Activated naive CD8-positive, alpha-beta T cell treated with anti-CD3 and anti-CD28 coated beads for 36 hours (primary cell): Measurements from ENCODE around the gene TBRG4. TPM values are rescaled to one million over a fixed set of nuclear protein-coding genes. Genes with fewer than 3 reads are reported as not detected.

Experiments used
- DNase-seq: peaks from one replicate; pipeline ENCODE4 v3.0.0; 2021
- H3K27ac Mint-ChIP-seq: one replicate; pipeline ENCODE4 v1.8.0; 2022; ENCODE audit warnings: mild to moderate bottlenecking, moderate library complexity, mixed read lengths
- H3K27me3 Mint-ChIP-seq: one replicate; pipeline ENCODE4 v1.8.0; 2022; ENCODE audit warnings: mild to moderate bottlenecking, mixed read lengths
- H3K36me3 Mint-ChIP-seq: one replicate; pipeline ENCODE4 v1.8.0; 2021; ENCODE audit warnings: mild to moderate bottlenecking, mixed read lengths
- H3K4me1 Mint-ChIP-seq: one replicate; pipeline ENCODE4 v1.8.0; 2021; ENCODE audit warnings: mixed read lengths
- H3K4me3 Mint-ChIP-seq: one replicate; pipeline ENCODE4 v1.8.0; 2022; ENCODE audit warnings: mild to moderate bottlenecking, moderate library complexity, mixed read lengths
- H3K9me3 Mint-ChIP-seq: one replicate; pipeline ENCODE4 v1.8.0; 2022; ENCODE audit warnings: mixed read lengths
- total RNA-seq, 2 experiments: library from RNA; stranded (reverse); gene quantifications; one replicate each; pipeline ENCODE4 v1.2.3, GENCODE V29; 2021

Gene TBRG4
- total RNA-seq, 2 experiments from 2014 or later: 205 to 207 TPM

- H3K36me3 Mint-ChIP-seq: peaks cover 9% of the 10 kb centered on the region
- no peak overlapping the region for H3K27ac Mint-ChIP-seq
- no peaks in the 10 kb centered on the region for H3K9me3 Mint-ChIP-seq
- H3K4me1 Mint-ChIP-seq: no peaks in the 10 kb centered on the region
- no peak overlapping the region for H3K4me3 Mint-ChIP-seq
- DNase-seq: no peak
- H3K27me3 Mint-ChIP-seq: no peaks in the 10 kb centered on the region
Measured at GRCh38 chr7:45098983-45099839, 12.3 kb downstream of the TBRG4 start.

GRCh38 chr7:45092931-45093235 lies 18.6 kb downstream of the TBRG4 start:
- Mint-ChIP-seq H3K36me3 (no peaks in the 10 kb centered on the region), H3K4me1 (peaks cover 6% of the 10 kb centered on the region), H3K27me3 (peaks cover 3% of the 10 kb centered on the region), H3K27ac (no peak overlapping the region), H3K9me3 (no peaks in the 10 kb centered on the region), H3K4me3 (no peak overlapping the region)
- no peak for DNase-seq

- no peak overlapping the region for H3K4me3 Mint-ChIP-seq
- H3K9me3 Mint-ChIP-seq: no peaks in the 10 kb centered on the region
- DNase-seq: no peak
- peaks cover 3% of the 10 kb centered on the region for H3K27me3 Mint-ChIP-seq
- H3K27ac Mint-ChIP-seq: no peak overlapping the region
- H3K4me1 Mint-ChIP-seq: peaks cover 6% of the 10 kb centered on the region
- H3K36me3 Mint-ChIP-seq: no peaks in the 10 kb centered on the region
Measured at GRCh38 chr7:45092100-45092930, 19.2 kb downstream of the TBRG4 start.

- no peaks in the 10 kb centered on the region for H3K36me3 Mint-ChIP-seq
- peak overlapping the region; percentile 80 for H3K4me3 Mint-ChIP-seq
Measured at GRCh38 chr7:45089341-45089891, 22.1 kb downstream of the TBRG4 start.

GRCh38 chr7:45088821-45089340 lies 22.6 kb downstream of the TBRG4 start, which contains the start of gene NACAD:
Gene NACAD, minus strand, starts transcription at chr7:45088969. Its CDS starts 75 bp downstream, at chr7:45088894.
- no peaks in the 10 kb centered on the region for H3K9me3 Mint-ChIP-seq
- DNase-seq: peak; percentile 50
- H3K4me3 Mint-ChIP-seq: peak within 1 kb of the TSS; percentile 80
- peaks cover 3% of the 10 kb centered on the region for H3K27me3 Mint-ChIP-seq
- no peak within 1 kb of the TSS for H3K27ac Mint-ChIP-seq
- H3K36me3 Mint-ChIP-seq: no peaks in the 10 kb centered on the region
- H3K4me1 Mint-ChIP-seq: peaks cover 6% of the 10 kb centered on the region

More at GRCh38 chr7:45089341-45089891, 22.1 kb downstream of the TBRG4 start:
- Mint-ChIP-seq H3K4me1 (peaks cover 6% of the 10 kb centered on the region), H3K27me3 (peaks cover 3% of the 10 kb centered on the region), H3K27ac (no peak overlapping the region), H3K9me3 (no peaks in the 10 kb centered on the region)
- DNase-seq: peak; percentile 80

GRCh38 chr7:45088146-45088701 lies 23.3 kb downstream of the TBRG4 start:
- no peaks in the 10 kb centered on the region for H3K36me3 Mint-ChIP-seq
- H3K4me3 Mint-ChIP-seq: peak overlapping the region; percentile 50
- peaks cover 6% of the 10 kb centered on the region for H3K4me1 Mint-ChIP-seq
- peaks cover 3% of the 10 kb centered on the region for H3K27me3 Mint-ChIP-seq
- no peak for DNase-seq
- no peaks in the 10 kb centered on the region for H3K9me3 Mint-ChIP-seq
- no peak overlapping the region for H3K27ac Mint-ChIP-seq

GRCh38 chr7:45087301-45088145 lies 24.0 kb downstream of the TBRG4 start:
- no peak for DNase-seq
- Mint-ChIP-seq H3K4me1 (peaks cover 6% of the 10 kb centered on the region), H3K27ac (no peak overlapping the region), H3K27me3 (peaks cover 3% of the 10 kb centered on the region), H3K9me3 (no peaks in the 10 kb centered on the region), H3K36me3 (no peaks in the 10 kb centered on the region), H3K4me3 (peak overlapping the region; percentile 34)

- H3K4me1 Mint-ChIP-seq: peaks cover 6% of the 10 kb centered on the region
- no peak for DNase-seq
- peaks cover 3% of the 10 kb centered on the region for H3K27me3 Mint-ChIP-seq
- no peak overlapping the region for H3K4me3 Mint-ChIP-seq
- H3K27ac Mint-ChIP-seq: no peak overlapping the region
- no peaks in the 10 kb centered on the region for H3K9me3 Mint-ChIP-seq
- H3K36me3 Mint-ChIP-seq: no peaks in the 10 kb centered on the region
Measured at GRCh38 chr7:45086331-45087065, 25.0 kb downstream of the TBRG4 start.

GRCh38 chr7:45085619-45086200 lies 25.8 kb downstream of the TBRG4 start:
- Mint-ChIP-seq H3K36me3 (no peaks in the 10 kb centered on the region), H3K9me3 (no peaks in the 10 kb centered on the region), H3K4me1 (peaks cover 6% of the 10 kb centered on the region), H3K4me3 (no peak overlapping the region), H3K27me3 (peaks cover 3% of the 10 kb centered on the region), H3K27ac (no peak overlapping the region)
- DNase-seq: no peak

- Mint-ChIP-seq H3K4me1 (peaks cover 6% of the 10 kb centered on the region), H3K27me3 (peaks cover 3% of the 10 kb centered on the region), H3K36me3 (no peaks in the 10 kb centered on the region), H3K27ac (no peak overlapping the region), H3K4me3 (no peak overlapping the region), H3K9me3 (no peaks in the 10 kb centered on the region)
- DNase-seq: no peak
Measured at GRCh38 chr7:45084901-45085618, 26.4 kb downstream of the TBRG4 start.

GRCh38 chr7:45084336-45084735 lies 27.2 kb downstream of the TBRG4 start:
- Mint-ChIP-seq H3K36me3 (no peaks in the 10 kb centered on the region), H3K4me3 (no peak overlapping the region), H3K27ac (no peak overlapping the region), H3K27me3 (peaks cover under 1% of the 10 kb centered on the region), H3K9me3 (no peaks in the 10 kb centered on the region), H3K4me1 (peaks cover 3% of the 10 kb centered on the region)
- DNase-seq: no peak

GRCh38 chr7:45082831-45083331 lies 28.6 kb downstream of the TBRG4 start:
- H3K27ac Mint-ChIP-seq: no peak overlapping the region
- H3K9me3 Mint-ChIP-seq: no peaks in the 10 kb centered on the region
- no peak for DNase-seq
- no peaks in the 10 kb centered on the region for H3K36me3 Mint-ChIP-seq
- H3K4me1 Mint-ChIP-seq: no peaks in the 10 kb centered on the region
- no peaks in the 10 kb centered on the region for H3K27me3 Mint-ChIP-seq
- H3K4me3 Mint-ChIP-seq: no peak overlapping the region
